HepG2 (cell line): Measurements from ENCODE around the gene CHCHD1. TPM values are rescaled to one million over a fixed set of nuclear protein-coding genes. Genes with fewer than 3 reads are reported as not detected.

Experiments used
- AKNA ChIP-seq: sonication (generic); formaldehyde crosslinking; IDR thresholded peaks from 2 replicates; pipeline ENCODE4 v1.4.0; 2020; ENCODE audit warnings: missing genetic modification reagents, borderline replicate concordance
- ASH2L ChIP-seq: fragments of 300-600, 200-600 bp; sonication (generic); IDR thresholded peaks from 2 replicates; pipeline ENCODE4 v1.7.0; 2017; ENCODE audit warnings: low read depth, mild to moderate bottlenecking, moderate library complexity, mixed read lengths, low read length; ENCODE audit not compliant: insufficient read length
- ATF1 ChIP-seq: IDR thresholded peaks from 2 replicates; pipeline ENCODE4 v1.6.1; 2016; ENCODE audit warnings: mild to moderate bottlenecking, control low read depth
- BRD4 ChIP-seq: sonication (generic); formaldehyde crosslinking; IDR thresholded peaks from 2 replicates; pipeline ENCODE4 v1.4.0; 2020; ENCODE audit warnings: missing genetic modification reagents
- HOXD1 ChIP-seq: sonication (generic); formaldehyde crosslinking; IDR thresholded peaks from 2 replicates; pipeline ENCODE4 v1.5.0; 2020; ENCODE audit warnings: missing genetic modification reagents
- KLF11 ChIP-seq: IDR thresholded peaks from 2 replicates; pipeline ENCODE4 v1.6.1; 2016; ENCODE audit warnings: missing compliant biosample characterization
- MED13 ChIP-seq: sonication (generic); formaldehyde crosslinking; IDR thresholded peaks from 2 replicates; pipeline ENCODE4 v1.5.0; 2020; ENCODE audit warnings: missing genetic modification reagents
- MEIS2 ChIP-seq: sonication (generic); formaldehyde crosslinking; IDR thresholded peaks from 2 replicates; pipeline ENCODE4 v1.9.0; 2021; ENCODE audit warnings: mild to moderate bottlenecking, missing genetic modification reagents
- SOX13 ChIP-seq, 3 experiments: fragments of 450-650 bp in 1 of 3; sonication (generic) in 1 of 3; formaldehyde crosslinking in 1 of 3; IDR thresholded peaks in 2 of 3; conservative IDR thresholded peaks in 1 of 3; 2 replicates each; pipeline versions ENCODE4 v1.5.0 to v1.6.1; 2016 to 2020; ENCODE audit warnings: antibody characterized with exemption in 1 of 3, mild to moderate bottlenecking in 1 of 3, missing compliant biosample characterization in 1 of 3, missing genetic modification reagents in 1 of 3, moderate library complexity in 1 of 3
- THAP7 ChIP-seq: sonication (generic); formaldehyde crosslinking; IDR thresholded peaks from 2 replicates; pipeline ENCODE4 v1.8.1; 2023; ENCODE audit warnings: mild to moderate bottlenecking, missing genetic modification reagents
- ZNF431 ChIP-seq: sonication (generic); formaldehyde crosslinking; IDR thresholded peaks from 2 replicates; pipeline ENCODE4 v1.9.0; 2022; ENCODE audit warnings: missing genetic modification reagents, low read depth, mild to moderate bottlenecking, borderline replicate concordance
- ZNF460 ChIP-seq: sonication (generic); formaldehyde crosslinking; IDR thresholded peaks from 2 replicates; pipeline ENCODE4 v1.5.1; 2020; ENCODE audit warnings: missing genetic modification reagents, mild to moderate bottlenecking, borderline replicate concordance
- ZNF484 ChIP-seq: sonication (generic); formaldehyde crosslinking; IDR thresholded peaks from 2 replicates; pipeline ENCODE4 v1.5.1; 2020; ENCODE audit warnings: mild to moderate bottlenecking, low read depth, missing genetic modification reagents, borderline replicate concordance
- ZNF670 ChIP-seq: sonication (generic); formaldehyde crosslinking; IDR thresholded peaks from 2 replicates; pipeline ENCODE4 v1.8.0; 2022; ENCODE audit warnings: mild to moderate bottlenecking, missing genetic modification reagents, borderline replicate concordance
- ZSCAN12 ChIP-seq: sonication (generic); formaldehyde crosslinking; IDR thresholded peaks from 2 replicates; pipeline ENCODE4 v1.9.0; 2021; ENCODE audit warnings: mild to moderate bottlenecking, missing genetic modification reagents
- polyA plus RNA-seq, 8 experiments: library from polyadenylated mRNA; depleted of rRNA in 3 of 8; stranded (reverse) in 7 of 8; unstranded in 1 of 8; fragments of >200 nt; fragmentation: Illumina TruSeq in 4 of 8; extraction: Trizol in 4 of 8; gene quantifications; 2 replicates each; pipeline versions ENCODE4 v1.2.1 to v1.2.3, GENCODE V29; 2011 to 2016; ENCODE audit warnings: low read depth in 4 of 8, missing spikeins in 1 of 8, mixed read lengths in 1 of 8; ENCODE audit not compliant: insufficient read depth in 1 of 8
- total RNA-seq, 5 experiments: library from RNA; depleted of rRNA; stranded (reverse); fragments of >200 nt; fragmentation: Illumina TruSeq; extraction: Trizol; gene quantifications; 2 replicates each; pipeline ENCODE4 v1.2.3, GENCODE V29; 2016; ENCODE audit warnings: low read depth in 1 of 5
- TF ChIP-seq, protein P1 (sequence below): sonication (generic); formaldehyde crosslinking; IDR thresholded peaks from 2 replicates; pipeline ENCODE4 v1.5.0; 2020; ENCODE audit warnings: missing genetic modification reagents, mild to moderate bottlenecking, borderline replicate concordance
- TF ChIP-seq, protein P2 (sequence below): sonication (generic); formaldehyde crosslinking; IDR thresholded peaks from 2 replicates; pipeline ENCODE4 v1.5.0; 2020; ENCODE audit warnings: mild to moderate bottlenecking, missing genetic modification reagents

The CHCHD1 gene
- total and polyA plus RNA-seq, 2 of the 13 experiments (the other 11 are each of a cell fraction or from before 2014, with no cell fraction given), result 36.9 to 71.2 TPM

- TF ChIP-seq ZNF431 (CRISPR knock-in tag) (no peak; the same call in 1 of the 2 replicates), ATF1 (CRISPR knock-in tag) (no peak), MEIS2 (CRISPR knock-in tag) (0 out of 2 replicates have a peak, but pooled peaks have one; percentile 61), ZNF460 (CRISPR knock-in tag) (no peak), ZNF670 (CRISPR knock-in tag) (peak; percentile 74; the same call in 1 of the 2 replicates), ZNF484 (CRISPR knock-in tag) (no peak), ZSCAN12 (CRISPR knock-in tag) (no peak), SOX13 (IDR thresholded peaks at IDR 0.05) (no peak), SOX13 (CRISPR knock-in tag; conservative IDR thresholded peaks at IDR 0.05 in 1 of 2, IDR thresholded peaks at IDR 0.05 in 1 of 2) (peak in 1 of 2 experiments; percentile 53; a peak in 2 of 4 replicates), MED13 (CRISPR knock-in tag) (peak; percentile 81; the same call in 1 of the 2 replicates), HOXD1 (CRISPR knock-in tag) (peak; percentile 71; the same call in 1 of the 2 replicates), THAP7 (CRISPR knock-in tag) (no peak), BRD4 (CRISPR knock-in tag) (peak; percentile 53; the same call in 1 of the 2 replicates), KLF11 (CRISPR knock-in tag) (peak; percentile 90; the same call in 1 of the 2 replicates), AKNA (no peak), ASH2L (peak; percentile 84)
- TF ChIP-seq, protein P1, sequence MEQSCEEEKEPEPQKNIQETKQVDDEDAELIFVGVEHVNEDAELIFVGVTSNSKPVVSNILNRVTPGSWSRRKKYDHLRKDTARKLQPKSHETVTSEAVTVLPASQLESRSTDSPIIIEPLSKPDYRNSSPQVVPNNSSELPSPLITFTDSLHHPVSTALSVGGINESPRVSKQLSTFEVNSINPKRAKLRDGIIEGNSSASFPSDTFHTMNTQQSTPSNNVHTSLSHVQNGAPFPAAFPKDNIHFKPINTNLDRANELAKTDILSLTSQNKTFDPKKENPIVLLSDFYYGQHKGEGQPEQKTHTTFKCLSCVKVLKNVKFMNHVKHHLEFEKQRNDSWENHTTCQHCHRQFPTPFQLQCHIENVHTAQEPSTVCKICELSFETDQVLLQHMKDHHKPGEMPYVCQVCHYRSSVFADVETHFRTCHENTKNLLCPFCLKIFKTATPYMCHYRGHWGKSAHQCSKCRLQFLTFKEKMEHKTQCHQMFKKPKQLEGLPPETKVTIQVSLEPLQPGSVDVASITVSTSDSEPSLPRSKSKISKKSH, result peak; percentile 83
- TF ChIP-seq, protein P2, sequence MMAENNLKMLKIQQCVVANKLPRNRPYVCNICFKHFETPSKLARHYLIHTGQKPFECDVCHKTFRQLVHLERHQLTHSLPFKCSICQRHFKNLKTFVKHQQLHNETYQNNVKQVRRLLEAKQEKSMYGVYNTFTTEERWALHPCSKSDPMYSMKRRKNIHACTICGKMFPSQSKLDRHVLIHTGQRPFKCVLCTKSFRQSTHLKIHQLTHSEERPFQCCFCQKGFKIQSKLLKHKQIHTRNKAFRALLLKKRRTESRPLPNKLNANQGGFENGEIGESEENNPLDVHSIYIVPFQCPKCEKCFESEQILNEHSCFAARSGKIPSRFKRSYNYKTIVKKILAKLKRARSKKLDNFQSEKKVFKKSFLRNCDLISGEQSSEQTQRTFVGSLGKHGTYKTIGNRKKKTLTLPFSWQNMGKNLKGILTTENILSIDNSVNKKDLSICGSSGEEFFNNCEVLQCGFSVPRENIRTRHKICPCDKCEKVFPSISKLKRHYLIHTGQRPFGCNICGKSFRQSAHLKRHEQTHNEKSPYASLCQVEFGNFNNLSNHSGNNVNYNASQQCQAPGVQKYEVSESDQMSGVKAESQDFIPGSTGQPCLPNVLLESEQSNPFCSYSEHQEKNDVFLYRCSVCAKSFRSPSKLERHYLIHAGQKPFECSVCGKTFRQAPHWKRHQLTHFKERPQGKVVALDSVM (CRISPR knock-in tag), result no peak
These were observed at the start of gene CHCHD1 (continued) for GRCh38 chr10:73781879-73782748.
